ENCODE data around the gene ZCRB1.
A peak's percentile ranks its signal among the peaks of the same experiment; 100 is the strongest.
"Not testable (repeated sequence)": the region's sequence is repeated elsewhere in the genome, so short reads cannot be mapped to it uniquely, and the experiment has no call there.

ZCRB1 gene

DNA sequence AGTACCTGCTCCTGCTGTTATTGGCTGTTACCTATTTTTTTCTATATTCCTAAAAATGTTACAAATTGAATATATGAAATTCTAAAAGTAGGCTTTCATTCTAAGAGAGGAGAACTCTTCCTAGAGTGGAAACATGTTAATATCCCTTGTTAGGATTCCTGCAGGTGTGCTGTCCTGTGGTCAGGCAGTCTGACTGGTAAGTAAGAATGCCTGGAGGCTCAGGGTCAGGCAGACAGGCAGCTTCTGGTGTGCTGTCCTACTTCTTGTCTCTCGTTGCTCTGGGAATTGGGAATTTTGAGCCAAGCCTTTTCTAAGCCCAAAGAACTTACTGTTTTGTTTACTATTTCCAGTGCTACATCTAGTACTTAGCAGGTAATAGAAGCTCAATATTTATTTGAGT lies 10.4 kb upstream of the ZCRB1 start:
- no peak overlapping the region for H3K9ac ChIP-seq
- peaks cover 8 to 26% (median 15%) of the 10 kb centered on the region in 10 experiments; a peak in 15 of 20 replicates for H3K4me1 ChIP-seq
- no peak for TF ChIP-seq Cebpa-rat (IDR thresholded peaks at IDR 0.05)

DNA sequence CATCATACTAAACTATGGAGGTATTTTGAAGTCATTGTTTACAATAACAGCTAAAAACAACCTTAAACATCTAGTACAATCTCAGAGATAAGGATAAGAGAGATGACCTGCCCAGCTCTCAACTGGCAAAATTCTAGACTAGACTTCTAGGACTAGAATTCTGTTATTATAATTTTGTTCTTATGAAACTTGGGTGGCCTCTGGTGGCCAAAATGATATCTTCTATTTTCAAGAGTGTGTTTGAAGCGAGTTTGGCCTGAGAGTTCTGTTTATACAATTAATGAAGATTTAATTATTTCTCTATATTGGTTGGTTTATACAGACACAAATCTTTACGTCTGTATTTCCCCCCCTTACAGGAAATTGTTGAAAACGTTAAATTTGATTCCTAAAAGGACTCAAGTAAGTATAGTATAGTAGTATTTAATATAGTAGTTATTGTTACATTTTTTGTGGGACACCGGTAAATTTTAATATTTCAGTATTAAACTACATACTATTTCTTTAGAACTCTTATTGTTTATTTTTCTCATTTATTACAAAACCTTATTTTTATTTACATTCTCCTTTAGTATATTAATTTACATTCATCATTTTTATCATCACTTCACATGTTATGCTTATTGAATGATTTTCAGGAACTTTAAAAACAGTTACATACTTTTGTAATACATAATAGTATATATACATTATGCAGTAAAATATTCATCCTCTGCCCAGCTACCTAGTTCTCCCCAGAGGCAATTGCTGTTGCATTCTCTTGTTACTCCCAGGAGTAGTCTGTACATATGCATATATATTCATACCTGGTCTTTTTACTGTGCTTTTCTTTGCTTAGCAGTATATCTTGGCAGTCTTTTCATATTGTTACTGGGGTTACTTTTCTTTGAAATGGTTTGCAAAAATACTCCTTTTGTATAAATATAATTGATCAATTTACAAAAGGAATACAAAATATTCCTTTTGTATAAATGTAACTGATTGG lies 6.7 kb upstream of the ZCRB1 start:
- Histone ChIP-seq H3K4me1 (peaks cover 16 to 39% (median 26%) of the 10 kb centered on the region in 10 experiments), H4K20me1 (peaks cover 58 to 99% (median 89%) of the 10 kb centered on the region in 11 experiments; a peak in 21 of 22 replicates), H3K4me3 (no peak overlapping the region), H3K4me2 (no peak overlapping the region), H3K36me3 (peaks cover 16 to 30% (median 19%) of the 10 kb centered on the region in 11 experiments), H3K27me3 (no peaks in the 10 kb centered on the region), H3K9me3 (replicated peaks in 1 of 11) (no peaks in the 10 kb centered on the region), H3K27ac (no peak overlapping the region), H3K9ac (no peak overlapping the region)
- no peak for TF ChIP-seq Cebpa-rat (IDR thresholded peaks at IDR 0.05)

More for the DNA sequence above, 10.4 kb upstream of the ZCRB1 start:
- Histone ChIP-seq H3K36me3 (peaks cover 42 to 58% (median 50%) of the 10 kb centered on the region in 11 experiments), H3K9me3 (replicated peaks in 1 of 11) (no peaks in the 10 kb centered on the region), H4K20me1 (peaks cover 41 to 97% (median 84%) of the 10 kb centered on the region in 11 experiments; a peak in 21 of 22 replicates), H3K4me2 (no peak overlapping the region), H3K4me3 (no peak overlapping the region), H3K27me3 (no peaks in the 10 kb centered on the region), H3K27ac (no peak overlapping the region)

DNA sequence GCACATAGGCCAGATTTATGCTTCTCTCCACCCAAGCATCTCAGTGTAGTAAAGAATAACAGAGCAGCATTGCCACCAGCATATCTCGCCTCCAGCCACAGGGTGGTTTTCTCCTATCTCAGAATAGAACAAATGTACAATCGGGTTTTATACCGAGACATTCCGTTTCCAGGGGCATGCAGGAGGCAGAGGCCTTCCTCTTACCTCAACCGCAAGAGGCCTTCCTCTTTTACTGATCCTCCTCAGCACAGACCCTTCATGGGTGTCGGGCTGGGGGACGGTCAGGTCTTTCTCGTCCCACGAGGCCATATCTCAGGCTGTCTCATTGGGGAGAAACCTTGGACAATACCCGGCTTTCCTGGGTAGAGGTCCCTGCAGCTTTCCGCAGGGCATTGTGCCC lies 4.2 kb upstream of the ZCRB1 start:
- H3K9me3 ChIP-seq (replicated peaks in 1 of 11); H3K27ac ChIP-seq; H3K36me3 ChIP-seq; H3K4me2 ChIP-seq; H3K27me3 ChIP-seq; H3K9ac ChIP-seq; H3K4me3 ChIP-seq: not testable (repeated sequence)
- H4K20me1 ChIP-seq = peaks cover 55 to 89% (median 84%) of the 10 kb centered on the region in 11 experiments; a peak in 21 of 22 replicates
- H3K4me1 ChIP-seq = peaks cover 21 to 45% (median 33%) of the 10 kb centered on the region in 10 experiments

DNA sequence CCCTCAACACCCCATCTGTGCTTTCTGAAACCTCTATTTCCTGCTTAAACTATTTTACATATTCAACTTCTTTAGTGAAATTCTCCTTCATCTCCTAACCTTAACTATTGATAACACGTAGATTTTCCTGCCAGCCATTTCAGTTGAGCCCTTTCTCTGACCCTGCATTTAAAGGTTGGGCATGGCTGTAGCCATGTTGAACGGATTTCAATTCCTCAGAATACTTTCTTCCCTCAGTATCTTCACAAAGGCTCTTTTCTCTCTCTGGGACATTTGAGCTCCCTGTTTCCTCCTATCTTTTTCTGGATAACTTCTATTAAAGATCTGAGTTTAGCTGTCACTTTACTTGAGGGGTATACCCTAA lies 1.3 kb upstream of the ZCRB1 start:
- Histone ChIP-seq H3K4me1 (peaks cover 19 to 41% (median 33%) of the 10 kb centered on the region in 10 experiments), H3K36me3 (peaks cover 0 to 25% (median 4%) of the 10 kb centered on the region in 11 experiments; a peak in 7 of 22 replicates), H3K27me3 (no peaks in the 10 kb centered on the region), H3K27ac (peak overlapping the region in 9 of 11 experiments; percentile 80 to 90 (median 86); a peak in 13 of 22 replicates), H4K20me1 (peaks cover 28 to 60% (median 56%) of the 10 kb centered on the region in 11 experiments; a peak in 21 of 22 replicates), H3K4me3 (peak overlapping the region; percentile 67 to 93 (median 78)), H3K9me3 (replicated peaks in 1 of 11) (no peaks in the 10 kb centered on the region), H3K9ac (peak overlapping the region; percentile 81 to 92 (median 90); a peak in 21 of 22 replicates), H3K4me2 (peak overlapping the region; percentile 88 to 99 (median 96))
- no peak for TF ChIP-seq Cebpa-rat (IDR thresholded peaks at IDR 0.05)

DNA sequence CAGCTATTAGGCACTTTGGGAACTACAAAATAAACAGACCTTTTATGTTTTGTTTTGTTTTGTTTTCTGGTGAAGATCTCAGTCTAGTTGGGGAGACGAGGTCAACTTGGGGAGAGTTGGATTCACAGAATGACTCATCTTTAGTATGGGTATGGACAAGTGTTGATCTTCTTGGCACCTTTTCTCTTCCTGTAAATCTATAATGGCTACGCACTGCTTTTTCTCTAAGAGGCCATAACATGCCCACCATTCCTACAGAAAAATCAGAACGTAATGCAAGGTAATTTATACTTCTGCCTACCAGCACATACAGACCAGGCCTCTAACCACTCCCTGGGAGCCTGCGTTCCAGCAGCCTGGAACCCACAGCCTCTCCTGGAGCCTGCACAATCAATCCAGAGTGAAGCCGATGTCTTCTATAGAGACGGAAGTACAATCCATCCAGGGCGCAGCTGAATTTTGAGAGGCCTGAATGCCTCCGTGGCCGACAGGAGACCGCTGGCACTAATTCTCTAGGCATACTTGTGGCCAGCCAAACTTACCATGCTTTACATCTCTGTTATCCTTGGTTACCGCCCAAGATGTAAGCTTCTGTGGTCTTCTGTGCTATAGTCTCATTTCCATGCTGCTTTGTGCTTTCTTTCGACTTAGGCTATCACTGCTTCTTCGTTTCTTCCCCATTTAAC lies 790 bp upstream of the ZCRB1 start:
- Histone ChIP-seq H3K4me2 (peak overlapping the region; percentile 88 to 99 (median 96)), H3K4me3 (peak overlapping the region; percentile 67 to 93 (median 78)), H3K36me3 (peaks cover 0 to 25% (median 6%) of the 10 kb centered on the region in 11 experiments; a peak in 7 of 22 replicates), H4K20me1 (peaks cover 23 to 55% (median 50%) of the 10 kb centered on the region in 11 experiments; a peak in 20 of 22 replicates), H3K4me1 (peaks cover 19 to 37% (median 33%) of the 10 kb centered on the region in 10 experiments), H3K9me3 (replicated peaks in 1 of 11) (no peaks in the 10 kb centered on the region), H3K9ac (peak overlapping the region; percentile 81 to 92 (median 90)), H3K27me3 (no peaks in the 10 kb centered on the region), H3K27ac (peak overlapping the region; percentile 80 to 90 (median 86))
- no peak for TF ChIP-seq Cebpa-rat (IDR thresholded peaks at IDR 0.05)

DNA sequence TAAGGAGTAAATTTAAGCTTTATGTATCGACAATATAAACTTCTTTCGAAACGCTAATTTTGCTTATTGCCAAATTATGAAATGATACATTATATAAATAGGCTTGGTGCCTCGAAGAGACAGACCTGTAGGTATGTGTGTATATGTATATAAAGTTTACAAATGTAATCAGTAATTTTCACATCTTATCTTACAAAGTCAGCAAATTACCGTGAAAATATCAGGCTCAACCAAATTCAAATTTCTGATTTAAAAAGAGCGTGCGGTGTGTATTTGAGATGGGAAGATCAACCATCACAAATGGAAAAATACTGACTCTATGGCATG lies 605 bp downstream of the ZCRB1 start:
- H3K27ac ChIP-seq = peak overlapping the region; percentile 80 to 90 (median 86)
- H3K4me1 ChIP-seq = peaks cover 19 to 35% (median 31%) of the 10 kb centered on the region in 10 experiments
- H4K20me1 ChIP-seq = peaks cover 9 to 41% (median 36%) of the 10 kb centered on the region in 11 experiments; a peak in 20 of 22 replicates
- H3K9ac ChIP-seq = peak overlapping the region; percentile 81 to 92 (median 90)
- no peaks in the 10 kb centered on the region for H3K9me3 ChIP-seq (replicated peaks in 1 of 11)
- H3K36me3 ChIP-seq = peaks cover 3 to 34% (median 12%) of the 10 kb centered on the region in 11 experiments; a peak in 13 of 22 replicates
- H3K4me2 ChIP-seq = peak overlapping the region; percentile 76 to 99 (median 90)
- no peak for TF ChIP-seq Cebpa-rat (IDR thresholded peaks at IDR 0.05)
- H3K4me3 ChIP-seq = peak overlapping the region; percentile 67 to 93 (median 78)
- H3K27me3 ChIP-seq = no peaks in the 10 kb centered on the region

DNA sequence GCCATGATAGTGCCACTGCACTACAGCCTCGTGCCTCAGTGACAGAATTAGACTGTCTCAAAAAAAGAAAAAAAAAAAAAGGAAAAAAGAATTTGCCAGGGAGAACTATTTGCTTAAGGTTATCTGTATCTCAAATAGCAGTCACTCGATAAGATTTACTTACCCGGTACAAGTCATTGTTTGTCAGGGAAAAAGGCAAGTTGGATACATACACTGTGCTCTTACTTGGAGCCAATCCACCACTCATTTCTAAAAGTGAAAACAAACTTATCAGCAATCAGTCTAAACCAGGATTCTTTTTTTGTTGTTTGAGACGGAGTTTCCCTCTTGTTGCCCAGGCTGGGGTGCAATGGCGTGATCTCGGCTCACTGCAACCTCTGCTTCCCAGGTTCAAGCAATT lies 2.0 kb downstream of the ZCRB1 start:
- Histone ChIP-seq H4K20me1 (peaks cover 4 to 27% (median 22%) of the 10 kb centered on the region in 11 experiments; a peak in 18 of 22 replicates), H3K9me3 (replicated peaks in 1 of 11) (no peaks in the 10 kb centered on the region), H3K4me1 (peaks cover 19 to 34% (median 30%) of the 10 kb centered on the region in 10 experiments), H3K27me3 (no peaks in the 10 kb centered on the region), H3K4me3 (no peak overlapping the region), H3K27ac (no peak overlapping the region), H3K4me2 (no peak overlapping the region), H3K9ac (no peak overlapping the region), H3K36me3 (peaks cover 3 to 32% (median 13%) of the 10 kb centered on the region in 11 experiments; a peak in 13 of 22 replicates)
- TF ChIP-seq Cebpa-rat (IDR thresholded peaks at IDR 0.05) = no peak

DNA sequence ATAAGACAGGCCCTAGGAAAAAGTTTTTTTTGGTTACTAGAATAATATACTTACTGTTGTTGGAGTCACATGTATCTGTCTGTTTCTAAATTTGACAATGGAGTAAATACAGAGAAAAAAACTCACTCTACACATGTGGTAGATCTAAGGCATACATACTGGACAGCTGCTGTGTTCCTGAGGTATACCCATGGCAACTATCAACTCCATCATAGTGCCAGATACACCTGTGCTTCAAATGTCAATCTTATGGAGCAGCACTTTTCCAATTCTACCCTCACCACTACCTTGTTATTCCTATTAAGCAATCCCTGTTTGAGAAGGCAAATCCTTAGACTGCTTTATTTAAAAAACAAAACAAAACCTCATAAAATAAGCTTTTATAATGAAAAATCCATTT lies 3.3 kb downstream of the ZCRB1 start:
- H4K20me1 ChIP-seq = peaks cover 0 to 14% (median 10%) of the 10 kb centered on the region in 11 experiments; a peak in 14 of 22 replicates
- no peak overlapping the region for H3K4me2 ChIP-seq
- no peak for TF ChIP-seq Cebpa-rat (IDR thresholded peaks at IDR 0.05)
- H3K27ac ChIP-seq = no peak overlapping the region
- no peak overlapping the region for H3K4me3 ChIP-seq
- no peaks in the 10 kb centered on the region for H3K9me3 ChIP-seq (replicated peaks in 1 of 11)
- no peak overlapping the region for H3K9ac ChIP-seq
- peaks cover 17 to 21% (median 20%) of the 10 kb centered on the region in 10 experiments for H3K4me1 ChIP-seq
- peaks cover 0 to 32% (median 12%) of the 10 kb centered on the region in 11 experiments; a peak in 14 of 22 replicates for H3K36me3 ChIP-seq
- H3K27me3 ChIP-seq = no peaks in the 10 kb centered on the region

Data from BLaER1 treated with 17β-estradiol and CSF1 and Interleukin-3, amounts not matched to agents 10 nM and 100 nM (cell line).